Osteoblast (primary cell): Measurements from ENCODE around the gene COX20. TPM values are rescaled to one million over a fixed set of nuclear protein-coding genes. Genes with fewer than 3 reads are reported as not detected.

Source experiments
- DNase-seq: peaks from one replicate; pipeline ENCODE4 v3.0.0; 2011; ENCODE audit warnings: low spot score, mixed read lengths; ENCODE audit not compliant: insufficient read length; ENCODE audit errors: missing footprints
- H2AFZ ChIP-seq: 2 replicates; pipeline ENCODE4 v1.6.0; 2011; ENCODE audit warnings: mild to moderate bottlenecking, low read length
- H3K27ac ChIP-seq: 2 replicates; pipeline ENCODE4 v1.5.1; 2011; ENCODE audit warnings: mild to moderate bottlenecking, low read depth, low read length, moderate library complexity
- H3K27me3 ChIP-seq: 2 replicates; pipeline ENCODE4 v1.6.0; 2012; ENCODE audit warnings: mild to moderate bottlenecking, control low read depth, inconsistent platforms, low read length, moderate library complexity; ENCODE audit not compliant: insufficient read depth
- H3K36me3 ChIP-seq: 2 replicates; pipeline ENCODE4 v1.5.1; 2011; ENCODE audit warnings: mild to moderate bottlenecking, low read length, control low read depth, moderate library complexity; ENCODE audit not compliant: insufficient read depth
- H3K4me1 ChIP-seq: 2 replicates; pipeline ENCODE4 v1.5.1; 2011; ENCODE audit warnings: mild to moderate bottlenecking, low read length, control low read depth, moderate library complexity; ENCODE audit not compliant: insufficient read depth
- H3K4me2 ChIP-seq: 2 replicates; pipeline ENCODE4 v1.6.0; 2011; ENCODE audit warnings: mild to moderate bottlenecking, low read length; ENCODE audit not compliant: insufficient read depth
- H3K4me3 ChIP-seq: fragments of 200-600 bp; sonication (generic); 3 replicates; pipeline ENCODE4 v1.5.1; 2012; ENCODE audit warnings: mild to moderate bottlenecking, low read length, inconsistent platforms; ENCODE audit not compliant: insufficient read depth
- H3K79me2 ChIP-seq: 2 replicates; pipeline ENCODE4 v1.6.0; 2012; ENCODE audit warnings: mild to moderate bottlenecking, low read length, control low read depth, inconsistent platforms; ENCODE audit not compliant: insufficient read depth
- H3K9me3 ChIP-seq: 2 replicates; pipeline ENCODE4 v1.5.1; 2011; ENCODE audit warnings: low read depth, low read length, control low read depth
- H4K20me1 ChIP-seq: 2 replicates; pipeline ENCODE4 v1.6.0; 2012; ENCODE audit warnings: mild to moderate bottlenecking, low read length, control low read depth; ENCODE audit not compliant: insufficient read depth
- total RNA-seq: library from RNA; depleted of rRNA; stranded (reverse); fragments of >200 nt; gene quantifications from 2 replicates; pipeline ENCODE4 v1.2.3, GENCODE V29; 2012
- TF ChIP-seq, protein P1 (sequence below): IDR thresholded peaks from 2 replicates; pipeline ENCODE4 v1.5.1; 2011; ENCODE audit warnings: mild to moderate bottlenecking, low read depth, low read length, moderate library complexity; ENCODE audit errors: extremely low read depth

Gene COX20
- total RNA-seq, 1 donor, result 35.8 TPM

DNA sequence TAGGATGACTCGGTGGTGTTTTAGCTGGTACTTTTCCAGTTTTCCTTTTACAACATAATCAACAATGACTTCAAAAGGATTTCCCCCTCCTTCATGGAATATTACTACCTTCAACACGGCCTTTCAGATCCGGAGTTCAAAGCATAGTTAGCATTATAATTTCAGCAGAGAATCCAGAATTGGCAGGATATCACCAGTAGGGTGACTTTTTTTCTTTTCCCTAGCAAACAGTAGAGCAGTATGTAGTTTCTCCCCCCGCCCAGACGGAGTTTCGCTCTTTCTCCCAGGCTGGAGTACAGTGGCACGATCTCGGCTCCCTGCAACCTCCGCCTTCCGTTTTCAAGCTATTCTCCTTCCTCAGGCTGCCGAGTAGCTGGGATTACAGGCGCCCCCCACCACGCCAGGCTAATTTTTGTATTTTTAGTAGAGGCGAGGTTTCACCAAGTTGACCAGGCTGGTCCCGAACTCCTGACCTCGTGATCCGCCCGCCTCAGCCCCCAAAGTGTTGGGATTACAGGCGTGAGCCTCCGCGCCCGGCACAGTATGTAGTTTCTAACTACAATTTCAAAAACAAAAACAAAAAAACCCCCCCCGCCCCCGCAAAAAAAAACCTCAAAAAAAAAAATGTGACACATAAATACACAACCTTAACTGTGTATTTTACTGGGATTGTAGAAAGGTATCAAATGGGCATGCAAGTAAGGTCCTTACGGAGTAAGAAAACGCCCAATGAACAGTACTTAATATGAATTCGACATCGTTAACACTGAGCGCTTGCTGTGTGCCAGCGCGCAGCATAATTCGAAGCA, 1.5 kb upstream of the COX20 start:
- H3K4me3 ChIP-seq, result peak overlapping the region; percentile 86
- DNase-seq, result peak; percentile 92
- H2AFZ ChIP-seq, result peak overlapping the region; percentile 87
- H4K20me1 ChIP-seq, result peaks cover 5% of the 10 kb centered on the region
- TF ChIP-seq, protein P1, sequence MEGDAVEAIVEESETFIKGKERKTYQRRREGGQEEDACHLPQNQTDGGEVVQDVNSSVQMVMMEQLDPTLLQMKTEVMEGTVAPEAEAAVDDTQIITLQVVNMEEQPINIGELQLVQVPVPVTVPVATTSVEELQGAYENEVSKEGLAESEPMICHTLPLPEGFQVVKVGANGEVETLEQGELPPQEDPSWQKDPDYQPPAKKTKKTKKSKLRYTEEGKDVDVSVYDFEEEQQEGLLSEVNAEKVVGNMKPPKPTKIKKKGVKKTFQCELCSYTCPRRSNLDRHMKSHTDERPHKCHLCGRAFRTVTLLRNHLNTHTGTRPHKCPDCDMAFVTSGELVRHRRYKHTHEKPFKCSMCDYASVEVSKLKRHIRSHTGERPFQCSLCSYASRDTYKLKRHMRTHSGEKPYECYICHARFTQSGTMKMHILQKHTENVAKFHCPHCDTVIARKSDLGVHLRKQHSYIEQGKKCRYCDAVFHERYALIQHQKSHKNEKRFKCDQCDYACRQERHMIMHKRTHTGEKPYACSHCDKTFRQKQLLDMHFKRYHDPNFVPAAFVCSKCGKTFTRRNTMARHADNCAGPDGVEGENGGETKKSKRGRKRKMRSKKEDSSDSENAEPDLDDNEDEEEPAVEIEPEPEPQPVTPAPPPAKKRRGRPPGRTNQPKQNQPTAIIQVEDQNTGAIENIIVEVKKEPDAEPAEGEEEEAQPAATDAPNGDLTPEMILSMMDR, result peak; percentile 28
- H3K4me2 ChIP-seq, result peak overlapping the region; percentile 100
- peaks cover 45% of the 10 kb centered on the region for H3K4me1 ChIP-seq
- no peaks in the 10 kb centered on the region for H3K27me3 ChIP-seq
- H3K27ac ChIP-seq, result peak overlapping the region; percentile 97
- no peaks in the 10 kb centered on the region for H3K9me3 ChIP-seq
- peaks cover 12% of the 10 kb centered on the region for H3K36me3 ChIP-seq
- H3K79me2 ChIP-seq, result peaks cover 20% of the 10 kb centered on the region

DNA sequence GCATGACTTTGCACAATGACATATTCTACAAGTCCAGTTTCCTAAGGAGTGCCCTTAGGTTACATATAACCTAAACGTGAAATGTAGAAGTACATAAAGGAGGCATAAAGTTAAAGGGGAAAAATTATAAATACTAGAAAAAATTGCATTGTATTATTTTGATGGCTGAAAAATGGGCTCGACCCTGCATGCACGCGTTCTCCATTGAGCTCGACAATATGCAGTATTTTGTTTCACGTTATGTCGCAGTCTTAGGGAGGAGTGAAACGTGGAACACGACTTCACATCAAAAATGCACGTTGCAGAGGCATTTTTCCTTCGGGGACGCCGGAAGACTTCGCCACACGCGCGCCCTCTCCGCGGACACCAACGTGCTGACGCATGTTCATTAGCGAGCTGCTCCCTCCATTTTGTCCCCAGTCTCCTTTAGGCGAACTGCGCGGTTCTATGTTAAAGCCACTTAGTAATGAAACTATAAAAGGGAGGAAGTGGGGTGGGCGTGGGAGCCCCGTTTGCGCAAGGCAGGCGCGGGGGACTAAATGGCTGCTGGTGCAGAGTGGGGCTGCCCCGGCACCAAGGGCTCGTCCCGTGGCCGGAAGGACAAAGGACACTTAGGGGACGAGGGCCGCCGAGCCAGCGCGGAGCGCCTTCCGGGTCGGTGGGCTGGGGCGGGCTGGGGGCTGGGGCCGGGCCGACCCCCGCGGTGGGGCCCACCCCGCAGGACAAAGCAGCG, 749 bp upstream of the COX20 start:
- DNase-seq, result peak; percentile 93
- H3K79me2 ChIP-seq, result peaks cover 27% of the 10 kb centered on the region
- peak overlapping the region; percentile 87 for H2AFZ ChIP-seq
- H3K27ac ChIP-seq, result peak overlapping the region; percentile 97
- H3K4me2 ChIP-seq, result peak overlapping the region; percentile 100
- peak overlapping the region; percentile 86 for H3K4me3 ChIP-seq
- peaks cover 45% of the 10 kb centered on the region for H3K4me1 ChIP-seq
- H3K9me3 ChIP-seq, result no peaks in the 10 kb centered on the region
- TF ChIP-seq, protein P1, result no peak
- no peaks in the 10 kb centered on the region for H3K27me3 ChIP-seq
- H4K20me1 ChIP-seq, result peaks cover 5% of the 10 kb centered on the region
- peaks cover 17% of the 10 kb centered on the region for H3K36me3 ChIP-seq

DNA sequence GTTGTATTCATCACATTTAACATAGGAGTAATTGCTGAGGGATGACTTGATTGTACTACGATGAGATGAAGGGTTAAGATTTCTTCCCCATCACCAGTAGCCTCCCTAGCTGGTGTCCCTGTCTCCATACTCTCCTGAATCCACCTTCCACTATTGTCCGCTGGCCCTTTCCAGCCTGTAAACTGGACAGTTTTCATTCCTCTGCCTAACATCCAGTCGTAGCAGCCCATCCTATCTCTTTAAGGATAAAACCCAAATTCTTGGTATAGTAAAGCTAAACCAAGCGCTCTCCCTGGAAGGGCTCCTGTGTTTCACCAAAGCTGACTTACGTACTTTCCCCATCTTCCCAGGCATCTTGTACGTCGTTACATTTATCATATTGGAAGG, 670 bp downstream of the COX20 start:
- Histone ChIP-seq H3K9me3 (no peaks in the 10 kb centered on the region), H3K27ac (peak overlapping the region; percentile 65), H2AFZ (peak overlapping the region; percentile 39), H3K27me3 (no peaks in the 10 kb centered on the region), H4K20me1 (peaks cover 5% of the 10 kb centered on the region), H3K79me2 (peaks cover 41% of the 10 kb centered on the region), H3K36me3 (peaks cover 23% of the 10 kb centered on the region), H3K4me3 (peak overlapping the region; percentile 86), H3K4me2 (peak overlapping the region; percentile 100), H3K4me1 (peaks cover 36% of the 10 kb centered on the region)
- TF ChIP-seq, protein P1, result no peak
- peak; percentile 83 for DNase-seq

DNA sequence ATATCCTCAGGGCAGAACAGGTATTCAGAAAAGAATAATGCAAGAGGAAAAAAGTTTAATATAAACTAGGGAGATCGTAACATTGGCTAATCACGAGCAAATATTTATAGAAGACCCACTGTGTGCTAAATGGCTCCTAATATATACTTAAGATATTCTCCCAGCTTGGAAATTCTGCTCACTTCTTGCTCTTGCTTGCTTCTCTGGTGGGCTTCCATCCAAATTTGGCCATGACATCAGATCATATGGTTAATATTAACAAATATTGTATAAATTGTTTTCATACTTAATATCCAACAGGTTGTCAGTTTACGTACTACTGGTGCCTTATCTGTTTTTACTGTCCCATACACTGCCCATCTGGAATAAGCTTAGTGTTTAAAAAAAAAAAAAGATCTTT, 1.1 kb downstream of the COX20 start:
- Histone ChIP-seq H3K4me3 (peak overlapping the region; percentile 86), H3K27me3 (no peaks in the 10 kb centered on the region), H4K20me1 (peaks cover 5% of the 10 kb centered on the region), H3K36me3 (peaks cover 27% of the 10 kb centered on the region), H2AFZ (no peak overlapping the region), H3K9me3 (no peaks in the 10 kb centered on the region), H3K27ac (peak overlapping the region; percentile 65), H3K4me1 (peaks cover 34% of the 10 kb centered on the region), H3K4me2 (peak overlapping the region; percentile 100), H3K79me2 (peaks cover 46% of the 10 kb centered on the region)
- TF ChIP-seq, protein P1, result no peak
- no peak for DNase-seq
